Measurements from ENCODE around the gene DLG2.

GRCh38 chr11:84452211-84452610, 1174.9 kb downstream of the DLG2 start:
- TF ChIP-seq CTCF (IDR thresholded peaks at IDR 0.05; ENCODE audit: low read depth, low read length, missing input control) = no peak
- TF ChIP-seq, protein P1, sequence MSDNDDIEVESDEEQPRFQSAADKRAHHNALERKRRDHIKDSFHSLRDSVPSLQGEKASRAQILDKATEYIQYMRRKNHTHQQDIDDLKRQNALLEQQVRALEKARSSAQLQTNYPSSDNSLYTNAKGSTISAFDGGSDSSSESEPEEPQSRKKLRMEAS (IDR thresholded peaks at IDR 0.05) = no peak
- TF ChIP-seq, protein P2, sequence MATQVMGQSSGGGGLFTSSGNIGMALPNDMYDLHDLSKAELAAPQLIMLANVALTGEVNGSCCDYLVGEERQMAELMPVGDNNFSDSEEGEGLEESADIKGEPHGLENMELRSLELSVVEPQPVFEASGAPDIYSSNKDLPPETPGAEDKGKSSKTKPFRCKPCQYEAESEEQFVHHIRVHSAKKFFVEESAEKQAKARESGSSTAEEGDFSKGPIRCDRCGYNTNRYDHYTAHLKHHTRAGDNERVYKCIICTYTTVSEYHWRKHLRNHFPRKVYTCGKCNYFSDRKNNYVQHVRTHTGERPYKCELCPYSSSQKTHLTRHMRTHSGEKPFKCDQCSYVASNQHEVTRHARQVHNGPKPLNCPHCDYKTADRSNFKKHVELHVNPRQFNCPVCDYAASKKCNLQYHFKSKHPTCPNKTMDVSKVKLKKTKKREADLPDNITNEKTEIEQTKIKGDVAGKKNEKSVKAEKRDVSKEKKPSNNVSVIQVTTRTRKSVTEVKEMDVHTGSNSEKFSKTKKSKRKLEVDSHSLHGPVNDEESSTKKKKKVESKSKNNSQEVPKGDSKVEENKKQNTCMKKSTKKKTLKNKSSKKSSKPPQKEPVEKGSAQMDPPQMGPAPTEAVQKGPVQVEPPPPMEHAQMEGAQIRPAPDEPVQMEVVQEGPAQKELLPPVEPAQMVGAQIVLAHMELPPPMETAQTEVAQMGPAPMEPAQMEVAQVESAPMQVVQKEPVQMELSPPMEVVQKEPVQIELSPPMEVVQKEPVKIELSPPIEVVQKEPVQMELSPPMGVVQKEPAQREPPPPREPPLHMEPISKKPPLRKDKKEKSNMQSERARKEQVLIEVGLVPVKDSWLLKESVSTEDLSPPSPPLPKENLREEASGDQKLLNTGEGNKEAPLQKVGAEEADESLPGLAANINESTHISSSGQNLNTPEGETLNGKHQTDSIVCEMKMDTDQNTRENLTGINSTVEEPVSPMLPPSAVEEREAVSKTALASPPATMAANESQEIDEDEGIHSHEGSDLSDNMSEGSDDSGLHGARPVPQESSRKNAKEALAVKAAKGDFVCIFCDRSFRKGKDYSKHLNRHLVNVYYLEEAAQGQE (IDR thresholded peaks at IDR 0.05) = no peak
- TF ChIP-seq ATF3 (IDR thresholded peaks at IDR 0.05) = no peak
- no peak for TF ChIP-seq RXRA (IDR thresholded peaks at IDR 0.05)
- no peak for TF ChIP-seq RAD21 (IDR thresholded peaks at IDR 0.05)
- TF ChIP-seq TAF1 (conservative IDR thresholded peaks at IDR 0.05) = no peak
- no peak for TF ChIP-seq YY1 (IDR thresholded peaks at IDR 0.05)
- no peak for TF ChIP-seq FOXA1 (IDR thresholded peaks at IDR 0.05)
- TF ChIP-seq JUND (IDR thresholded peaks at IDR 0.05) = no peak
- TF ChIP-seq EGR1 (IDR thresholded peaks at IDR 0.05; ENCODE audit: low read depth in 2 of 2) = no peak
- TF ChIP-seq, protein P3, sequence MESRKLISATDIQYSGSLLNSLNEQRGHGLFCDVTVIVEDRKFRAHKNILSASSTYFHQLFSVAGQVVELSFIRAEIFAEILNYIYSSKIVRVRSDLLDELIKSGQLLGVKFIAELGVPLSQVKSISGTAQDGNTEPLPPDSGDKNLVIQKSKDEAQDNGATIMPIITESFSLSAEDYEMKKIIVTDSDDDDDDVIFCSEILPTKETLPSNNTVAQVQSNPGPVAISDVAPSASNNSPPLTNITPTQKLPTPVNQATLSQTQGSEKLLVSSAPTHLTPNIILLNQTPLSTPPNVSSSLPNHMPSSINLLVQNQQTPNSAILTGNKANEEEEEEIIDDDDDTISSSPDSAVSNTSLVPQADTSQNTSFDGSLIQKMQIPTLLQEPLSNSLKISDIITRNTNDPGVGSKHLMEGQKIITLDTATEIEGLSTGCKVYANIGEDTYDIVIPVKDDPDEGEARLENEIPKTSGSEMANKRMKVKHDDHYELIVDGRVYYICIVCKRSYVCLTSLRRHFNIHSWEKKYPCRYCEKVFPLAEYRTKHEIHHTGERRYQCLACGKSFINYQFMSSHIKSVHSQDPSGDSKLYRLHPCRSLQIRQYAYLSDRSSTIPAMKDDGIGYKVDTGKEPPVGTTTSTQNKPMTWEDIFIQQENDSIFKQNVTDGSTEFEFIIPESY (IDR thresholded peaks at IDR 0.05) = no peak
- no peak for TF ChIP-seq SP1 (IDR thresholded peaks at IDR 0.05)
